PC-9 (cell line): ENCODE measurements around the gene SLC25A15. TPM values are rescaled to one million over a fixed set of nuclear protein-coding genes. Genes with fewer than 3 reads are reported as not detected.
A peak's percentile ranks its signal among the peaks of the same experiment; 100 is the strongest.

ENCODE experiments used
- BruUV-seq: library from RNA; stranded (reverse); fragments of 400-500 nt; replicated peaks from 2 replicates; lab custom pipeline; 2021; lab: Mats Ljungman, UMichigan
- CTCF ChIA-PET: fragments of 300-600 bp; sonication (Branson Sonifier 250); formaldehyde crosslinking; loops from one replicate; lab custom pipeline; 2022; ENCODE audit warnings: antibody characterized with exemption; lab: Charles Lee
- POLR2A ChIA-PET: fragments of 300-600 bp; sonication (Branson Sonifier 250); formaldehyde crosslinking; loops from one replicate; lab custom pipeline; 2022; ENCODE audit warnings: antibody characterized with exemption; ENCODE audit not compliant: unreplicated experiment; lab: Charles Lee
- DNase-seq, 2 experiments: peaks; one replicate each; pipeline versions ENCODE4 v3.0.0 to v3.0.0-alpha.2; 2015 to 2022; ENCODE audit warnings: mixed read lengths in 1 of 2
- H2AFZ ChIP-seq: fragments of 200-600 bp; sonication (generic); 2 replicates; pipeline ENCODE4 v1.8.1; 2017; ENCODE audit warnings: antibody characterized with exemption
- H3F3A ChIP-seq: fragments of 200-600 bp; sonication (generic); 2 replicates; pipeline ENCODE4 v1.8.1; 2017; ENCODE audit warnings: antibody characterized with exemption, mild to moderate bottlenecking, low read depth; ENCODE audit not compliant: insufficient read depth
- H3K27ac ChIP-seq: fragments of 200-600 bp; sonication (generic); 2 replicates; pipeline ENCODE4 v1.6.1; 2016; ENCODE audit warnings: mixed run types
- H3K27me3 ChIP-seq: fragments of 200-600 bp; sonication (generic); 2 replicates; pipeline ENCODE4 v1.6.1; 2016; ENCODE audit warnings: low read depth, mixed run types; ENCODE audit not compliant: insufficient read depth
- H3K36me3 ChIP-seq: fragments of 200-600 bp; sonication (generic); 2 replicates; pipeline ENCODE4 v1.6.1; 2016; ENCODE audit warnings: low read depth, mixed run types
- H3K4me1 ChIP-seq: fragments of 200-600 bp; sonication (generic); replicated peaks from 2 replicates; pipeline ENCODE4 v1.6.1; 2016; ENCODE audit warnings: mixed run types; ENCODE audit not compliant: insufficient read depth
- H3K4me2 ChIP-seq: fragments of 200-600 bp; sonication (generic); 2 replicates; pipeline ENCODE4 v1.6.1; 2017; ENCODE audit warnings: mixed run types
- H3K4me3 ChIP-seq: fragments of 200-600 bp; sonication (generic); 2 replicates; pipeline ENCODE4 v1.6.1; 2016; ENCODE audit warnings: mixed run types
- H3K79me2 ChIP-seq: fragments of 200-600 bp; sonication (generic); 2 replicates; pipeline ENCODE4 v1.6.1; 2017; ENCODE audit warnings: low read depth, mixed run types
- H3K9me2 ChIP-seq: fragments of 200-600 bp; sonication (generic); 2 replicates; pipeline ENCODE4 v1.8.1; 2017; ENCODE audit warnings: mild to moderate bottlenecking; ENCODE audit not compliant: insufficient read depth
- H3K9me3 ChIP-seq: fragments of 200-600 bp; sonication (generic); 2 replicates; pipeline ENCODE4 v1.8.1; 2016; ENCODE audit warnings: low read depth; ENCODE audit not compliant: insufficient read depth
- H4K20me1 ChIP-seq: fragments of 200-600 bp; sonication (generic); 2 replicates; pipeline ENCODE4 v1.8.1; 2017; ENCODE audit not compliant: insufficient read depth
- CTCF ChIP-seq: fragments of 200-600 bp; sonication (generic); conservative IDR thresholded peaks from 2 replicates; pipeline ENCODE4 v1.6.1; 2017; ENCODE audit warnings: mixed run types, antibody characterized with exemption, mild to moderate bottlenecking, moderate library complexity
- EZH2 ChIP-seq: fragments of 200-600 bp; sonication (generic); IDR thresholded peaks from 2 replicates; pipeline ENCODE4 v1.8.0; 2017; ENCODE audit warnings: antibody characterized with exemption, low read depth
- intact Hi-C: fragments of 100-400 bp; cut with micrococcal nuclease; formaldehyde crosslinking; loops from one replicate; pipeline ENCODE4 v1.10.0; 2022; ENCODE audit not compliant: unreplicated experiment
- total RNA-seq: library from RNA; stranded (reverse); gene quantifications from 2 replicates; pipeline ENCODE4 v1.2.3, GENCODE V29; 2021

SLC25A15 gene
- total RNA-seq, 1 experiment from 2014 or later: 7.2 TPM

- BruUV-seq: no TSS peak
- peaks cover 12% of the 10 kb centered on the region for H3K79me2 ChIP-seq
- H3K27me3 ChIP-seq: no peaks in the 10 kb centered on the region
- H3K9me2 ChIP-seq: no peaks in the 10 kb centered on the region
- intact Hi-C loops: loop anchor here (5.0 kb wide), 5 partner anchors 218 to 1092 kb away; partner anchors contain the start of gene WBP4
- H3K27ac ChIP-seq: no peak overlapping the region
- H3K4me1 ChIP-seq: peaks cover 10% of the 10 kb centered on the region
- H3K4me2 ChIP-seq: no peak overlapping the region
- H2AFZ ChIP-seq: no peak overlapping the region
- TF ChIP-seq EZH2: no peak
- TF ChIP-seq CTCF: no peak
- peaks cover 5% of the 10 kb centered on the region; the same call in 1 of the 2 replicates for H3F3A ChIP-seq
- ChIA-PET POLR2A (no interaction called here), CTCF (no interaction called here)
- H3K9me3 ChIP-seq: no peaks in the 10 kb centered on the region
- no peaks in the 10 kb centered on the region for H3K36me3 ChIP-seq
- H3K4me3 ChIP-seq: no peak overlapping the region
- no peak for DNase-seq
- H4K20me1 ChIP-seq: no peaks in the 10 kb centered on the region
Measured at GRCh38 chr13:40774672-40775071, 14.7 kb upstream of the SLC25A15 start.

GRCh38 chr13:40776232-40776631 lies 13.2 kb upstream of the SLC25A15 start:
- peaks cover 6% of the 10 kb centered on the region; the same call in 1 of the 2 replicates for H3K4me1 ChIP-seq
- H3K4me3 ChIP-seq: no peak overlapping the region
- no peaks in the 10 kb centered on the region for H3K9me2 ChIP-seq
- ChIA-PET CTCF (no interaction called here), POLR2A (interaction anchor here (0.7 kb wide), 1 partner anchor 274 kb away, joined by 23 read pairs; no protein-coding TSS in a partner anchor)
- H3K79me2 ChIP-seq: no peaks in the 10 kb centered on the region
- no TSS peak for BruUV-seq
- DNase-seq: no peak
- no peak overlapping the region for H2AFZ ChIP-seq
- H3K9me3 ChIP-seq: no peaks in the 10 kb centered on the region
- H3K36me3 ChIP-seq: no peaks in the 10 kb centered on the region
- TF ChIP-seq CTCF (no peak), EZH2 (no peak)
- peaks cover 5% of the 10 kb centered on the region; the same call in 1 of the 2 replicates for H3F3A ChIP-seq
- no peaks in the 10 kb centered on the region for H4K20me1 ChIP-seq
- intact Hi-C loops: loop anchor here (5.0 kb wide), 3 partner anchors 216 to 1094 kb away; no protein-coding TSS in a partner anchor
- H3K27me3 ChIP-seq: no peaks in the 10 kb centered on the region
- no peak overlapping the region for H3K27ac ChIP-seq
- H3K4me2 ChIP-seq: no peak overlapping the region

GRCh38 chr13:40776681-40777165 lies 12.7 kb upstream of the SLC25A15 start:
- Histone ChIP-seq H3K4me2 (peak overlapping the region; percentile 82), H3K79me2 (no peaks in the 10 kb centered on the region), H3K9me2 (no peaks in the 10 kb centered on the region), H3K27me3 (no peaks in the 10 kb centered on the region), H2AFZ (no peak overlapping the region), H3F3A (peaks cover 5% of the 10 kb centered on the region; the same call in 1 of the 2 replicates), H3K4me1 (peaks cover 6% of the 10 kb centered on the region; the same call in 1 of the 2 replicates), H3K4me3 (no peak overlapping the region), H3K9me3 (no peaks in the 10 kb centered on the region), H3K36me3 (no peaks in the 10 kb centered on the region), H4K20me1 (no peaks in the 10 kb centered on the region), H3K27ac (no peak overlapping the region)
- POLR2A ChIA-PET: no interaction called here
- TF ChIP-seq CTCF (no peak), EZH2 (no peak)
- no peak for DNase-seq
- no TSS peak for BruUV-seq
- intact Hi-C loops: loop anchor here (5.0 kb wide), 3 partner anchors 216 to 1094 kb away; no protein-coding TSS in a partner anchor
- CTCF ChIA-PET: no interaction called here
